ENCODE measurements around the gene BCAP31.

The BCAP31 gene

DNA sequence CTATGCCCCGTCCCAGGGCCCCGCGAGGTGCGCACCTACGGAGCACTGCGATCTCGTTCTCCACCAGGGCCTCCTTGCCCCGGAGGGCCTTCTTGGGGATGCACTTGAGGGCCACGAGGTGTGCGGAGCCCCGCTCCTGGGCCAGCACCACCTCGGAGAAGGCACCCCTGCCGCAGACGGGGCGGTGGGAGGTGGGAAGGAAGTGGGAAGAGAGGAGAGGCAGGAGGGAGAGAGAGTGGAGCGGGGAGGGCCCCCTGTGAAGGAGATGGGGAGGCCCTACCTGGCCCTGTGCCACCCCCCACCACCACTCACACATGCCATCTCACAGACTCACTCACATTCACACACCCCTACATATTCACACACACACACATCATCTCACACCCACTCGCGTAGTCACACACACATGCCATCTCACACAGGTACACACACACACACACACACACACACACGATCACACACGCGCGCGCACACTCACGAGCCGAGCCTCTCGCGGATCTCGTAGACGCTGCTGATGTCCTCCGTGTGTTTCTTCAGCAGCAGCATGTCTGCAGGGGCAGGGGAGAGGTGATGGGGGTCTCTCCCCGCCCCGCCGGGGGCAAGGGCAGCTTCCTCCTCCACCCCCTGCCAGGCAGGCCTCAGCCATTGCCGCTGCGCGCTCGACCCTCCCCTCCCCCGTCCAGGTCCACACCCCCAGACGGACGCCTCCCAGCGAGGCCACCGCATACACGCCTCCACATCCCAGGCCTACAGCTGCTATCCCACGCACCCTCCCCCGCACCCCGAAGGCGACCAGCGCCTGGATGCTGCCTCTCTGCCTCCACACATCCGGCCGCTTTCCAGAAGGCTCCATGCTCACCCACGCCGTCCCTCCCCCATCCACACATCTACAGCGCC lies 51.4 kb downstream of the BCAP31 start:
- no peaks in the 10 kb centered on the region for H3K36me3 ChIP-seq (ENCODE audit: control insufficient read depth in 2 of 2, insufficient read depth in 2 of 2, low read length in 2 of 2)
- no peak overlapping the region for H3K4me3 ChIP-seq (ENCODE audit: low read length in 2 of 2)
- H3K27me3 ChIP-seq (ENCODE audit: control insufficient read depth in 2 of 2, insufficient read depth in 2 of 2, low read length in 2 of 2): peaks cover 0 to 1% of the 10 kb centered on the region in 2 donors
- no peaks in the 10 kb centered on the region for H3K9me3 ChIP-seq (ENCODE audit: control insufficient read depth in 2 of 2, low read length in 2 of 2)
- H3K27ac ChIP-seq (ENCODE audit: low read depth in 2 of 2, low read length in 2 of 2): no peak overlapping the region
- no peak overlapping the region for H3K9ac ChIP-seq (ENCODE audit: low read depth in 1 of 2, low read length in 2 of 2)
- H3K4me1 ChIP-seq (ENCODE audit: control insufficient read depth in 2 of 2, insufficient read depth in 2 of 2, low read length in 2 of 2): no peaks in the 10 kb centered on the region

DNA sequence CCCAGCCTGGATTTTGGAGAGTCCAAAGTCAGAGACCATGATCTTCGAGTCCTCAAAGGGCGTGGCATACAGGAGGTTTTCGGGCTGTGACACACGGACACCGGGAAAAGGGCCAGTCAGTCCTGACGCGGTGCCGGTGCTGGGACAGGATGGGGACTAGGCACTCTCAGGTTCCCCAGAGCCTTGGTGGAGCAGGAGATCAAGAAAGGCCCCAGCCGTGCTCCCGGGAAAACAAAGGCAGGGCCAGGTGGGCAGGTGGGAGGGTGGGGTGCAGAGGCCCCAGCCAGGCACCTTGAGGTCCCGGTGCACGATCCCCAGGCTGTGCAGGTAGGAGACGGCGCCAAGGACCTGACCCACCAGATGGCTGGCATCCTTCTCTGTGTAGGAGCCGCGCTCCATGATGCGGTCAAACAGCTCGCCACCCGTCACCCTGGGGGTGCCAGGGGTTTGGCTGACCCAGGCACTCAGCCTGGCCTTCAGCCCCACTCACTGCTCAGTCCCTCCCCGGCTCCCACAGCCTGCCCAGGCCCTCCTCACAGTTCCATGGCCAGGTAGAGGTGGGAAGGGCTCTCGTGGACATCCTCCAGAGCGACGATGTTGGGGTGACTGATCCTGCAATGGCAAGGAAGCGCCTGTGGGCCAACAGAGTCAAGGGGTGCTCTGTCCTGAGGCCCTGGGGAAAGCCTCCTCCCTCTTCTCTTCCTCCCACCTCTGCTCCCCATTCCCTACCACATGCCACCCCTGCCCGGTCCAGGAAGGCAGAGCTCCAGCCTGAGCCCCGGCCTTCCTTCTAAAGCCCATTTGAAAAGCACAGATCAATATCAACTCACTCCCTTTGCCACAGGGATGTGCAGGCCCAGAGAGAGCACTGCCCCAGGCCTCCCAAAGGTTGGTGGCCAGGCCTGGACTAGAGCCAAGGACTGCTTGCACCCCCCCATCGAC lies 52.3 kb downstream of the BCAP31 start:
- Histone ChIP-seq H3K36me3 (ENCODE audit: control insufficient read depth in 2 of 2, insufficient read depth in 2 of 2, low read length in 2 of 2) (no peaks in the 10 kb centered on the region), H3K27me3 (ENCODE audit: control insufficient read depth in 2 of 2, insufficient read depth in 2 of 2, low read length in 2 of 2) (peaks cover 0 to 1% of the 10 kb centered on the region in 2 donors), H3K27ac (ENCODE audit: low read depth in 2 of 2, low read length in 2 of 2) (no peak overlapping the region), H3K4me3 (ENCODE audit: low read length in 2 of 2) (no peak overlapping the region), H3K9ac (ENCODE audit: low read depth in 1 of 2, low read length in 2 of 2) (no peak overlapping the region), H3K9me3 (ENCODE audit: control insufficient read depth in 2 of 2, low read length in 2 of 2) (no peaks in the 10 kb centered on the region), H3K4me1 (ENCODE audit: control insufficient read depth in 2 of 2, insufficient read depth in 2 of 2, low read length in 2 of 2) (no peaks in the 10 kb centered on the region)

DNA sequence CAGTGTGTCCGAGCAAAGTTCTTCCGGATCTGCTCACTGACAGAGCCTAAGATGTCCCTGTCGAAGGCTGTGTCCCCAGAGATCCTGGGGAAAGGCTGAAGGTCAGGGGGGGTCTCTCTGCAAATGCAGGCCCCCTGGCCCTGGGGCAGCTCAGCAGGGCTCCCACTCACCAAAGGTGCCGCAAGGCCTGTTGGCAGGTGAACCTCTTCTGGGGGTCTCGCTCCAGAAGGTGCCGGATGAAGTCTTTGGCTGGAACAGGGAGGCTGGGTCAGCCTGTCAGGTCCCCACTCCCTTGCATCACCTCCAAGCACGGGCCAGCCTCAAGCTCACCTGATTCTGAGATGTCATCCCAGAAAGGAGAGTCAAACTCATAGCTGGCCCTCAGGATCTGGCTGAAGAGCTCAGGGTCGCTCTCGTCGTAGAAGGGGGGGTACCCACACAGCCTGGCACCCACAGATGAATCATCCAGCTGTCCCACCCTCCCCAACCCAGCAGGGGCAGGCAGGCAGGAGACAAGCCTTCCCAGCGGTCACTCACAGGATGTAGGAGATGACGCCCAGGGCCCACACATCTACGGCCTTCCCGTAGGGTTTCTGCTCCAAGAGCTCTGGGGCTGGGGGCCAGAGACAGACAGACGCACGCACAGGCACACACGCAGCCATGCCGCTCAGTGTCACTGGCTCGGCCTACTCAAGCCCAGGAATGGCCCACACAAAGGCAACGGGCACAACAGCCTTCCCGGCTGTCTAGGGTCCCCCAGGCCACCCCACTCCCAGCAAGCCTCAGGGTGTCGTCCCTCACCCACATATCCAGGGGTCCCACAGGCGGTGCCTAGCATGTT lies 53.2 kb downstream of the BCAP31 start:
- Histone ChIP-seq H3K36me3 (ENCODE audit: control insufficient read depth in 2 of 2, insufficient read depth in 2 of 2, low read length in 2 of 2) (no peaks in the 10 kb centered on the region), H3K27me3 (ENCODE audit: control insufficient read depth in 2 of 2, insufficient read depth in 2 of 2, low read length in 2 of 2) (peaks cover 0 to 1% of the 10 kb centered on the region in 2 donors), H3K9ac (ENCODE audit: low read depth in 1 of 2, low read length in 2 of 2) (no peak overlapping the region), H3K4me3 (ENCODE audit: low read length in 2 of 2) (no peak overlapping the region), H3K9me3 (ENCODE audit: control insufficient read depth in 2 of 2, low read length in 2 of 2) (no peaks in the 10 kb centered on the region), H3K27ac (ENCODE audit: low read depth in 2 of 2, low read length in 2 of 2) (no peak overlapping the region), H3K4me1 (ENCODE audit: control insufficient read depth in 2 of 2, insufficient read depth in 2 of 2, low read length in 2 of 2) (no peaks in the 10 kb centered on the region)

DNA sequence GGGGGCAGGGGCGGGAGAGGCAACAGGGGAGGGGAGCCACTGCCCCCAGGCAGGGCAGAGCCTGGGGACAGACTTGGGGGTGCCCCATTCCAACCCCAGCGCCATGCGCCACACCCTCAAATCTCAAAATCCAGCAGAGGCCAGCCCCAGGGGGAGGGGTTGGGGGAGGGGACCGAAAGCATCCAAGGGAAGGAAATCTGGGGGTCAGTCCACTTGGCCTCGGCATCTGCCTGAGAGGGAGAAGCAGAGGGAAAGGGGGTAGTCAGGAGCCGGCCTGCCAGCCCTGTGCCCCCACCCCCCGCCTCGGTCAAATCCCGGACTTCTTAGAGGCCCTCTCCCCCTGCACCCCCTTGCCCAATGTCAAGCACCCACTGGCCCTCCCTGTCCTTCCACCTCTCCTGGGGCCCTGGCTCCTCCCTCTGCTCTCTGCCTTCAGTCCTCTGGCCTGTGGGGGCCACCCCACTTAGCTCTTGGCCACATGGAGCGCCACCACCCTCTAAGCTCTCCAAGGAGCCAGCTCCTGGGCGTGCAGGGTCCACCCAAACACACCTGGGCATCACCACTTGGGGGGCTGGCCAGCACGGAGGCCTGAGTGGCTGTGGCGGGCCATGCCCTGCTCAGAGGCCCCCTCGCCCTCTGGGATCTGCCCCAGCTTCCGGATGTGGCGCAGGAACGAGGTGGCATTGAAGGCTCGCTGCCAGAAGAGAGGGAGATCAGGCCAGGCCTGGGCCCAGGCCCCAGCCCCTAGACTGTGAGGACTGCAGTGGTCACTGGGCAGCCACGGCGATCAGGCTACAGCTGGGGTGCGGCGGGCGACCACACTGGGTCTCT lies 54.1 kb downstream of the BCAP31 start:
- H3K4me3 ChIP-seq (ENCODE audit: low read length in 2 of 2): no peak overlapping the region
- peaks cover 0 to 1% of the 10 kb centered on the region in 2 donors for H3K27me3 ChIP-seq (ENCODE audit: control insufficient read depth in 2 of 2, insufficient read depth in 2 of 2, low read length in 2 of 2)
- no peaks in the 10 kb centered on the region for H3K4me1 ChIP-seq (ENCODE audit: control insufficient read depth in 2 of 2, insufficient read depth in 2 of 2, low read length in 2 of 2)
- H3K9ac ChIP-seq (ENCODE audit: low read depth in 1 of 2, low read length in 2 of 2): no peak overlapping the region
- H3K27ac ChIP-seq (ENCODE audit: low read depth in 2 of 2, low read length in 2 of 2): no peak overlapping the region
- H3K9me3 ChIP-seq (ENCODE audit: control insufficient read depth in 2 of 2, low read length in 2 of 2): no peaks in the 10 kb centered on the region
- no peaks in the 10 kb centered on the region for H3K36me3 ChIP-seq (ENCODE audit: control insufficient read depth in 2 of 2, insufficient read depth in 2 of 2, low read length in 2 of 2)

DNA sequence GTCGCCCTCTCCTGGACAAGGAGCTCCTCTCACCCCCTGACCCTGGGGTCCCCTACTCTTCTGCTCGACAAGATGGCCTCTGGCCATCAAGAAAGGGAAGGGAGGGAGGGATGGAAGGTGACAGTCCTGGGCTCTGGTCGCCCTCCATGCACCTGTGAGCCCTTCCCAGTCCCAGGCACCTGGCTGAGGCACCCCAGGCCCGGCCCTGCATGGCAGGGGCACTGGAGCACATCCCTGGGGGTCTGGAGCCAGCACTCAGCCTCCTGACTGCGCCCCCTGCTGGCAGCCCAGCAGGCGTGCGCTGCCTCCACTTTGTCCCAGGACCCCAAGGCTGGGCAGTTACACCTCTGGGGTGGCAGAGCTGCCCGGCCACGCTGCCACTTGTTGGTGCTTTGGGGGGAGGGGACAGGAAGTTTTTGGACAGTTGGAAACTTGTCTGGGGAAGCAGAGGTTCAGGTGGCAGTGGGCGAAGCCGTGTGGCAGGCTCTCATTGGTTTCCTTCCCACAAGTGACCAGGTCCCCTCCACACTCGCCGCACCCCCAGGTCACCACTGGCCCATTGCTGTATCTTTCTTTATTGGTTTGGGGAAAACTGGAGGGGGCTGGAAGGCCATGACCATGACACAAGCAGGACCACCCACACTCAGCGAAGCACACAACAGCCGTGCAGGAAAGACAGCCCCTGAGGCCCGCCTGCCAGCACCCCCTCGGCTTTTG lies 54.9 kb downstream of the BCAP31 start:
- no peak overlapping the region for H3K27ac ChIP-seq (ENCODE audit: low read depth in 2 of 2, low read length in 2 of 2)
- peaks cover 1 to 4% of the 10 kb centered on the region in 2 donors for H3K27me3 ChIP-seq (ENCODE audit: control insufficient read depth in 2 of 2, insufficient read depth in 2 of 2, low read length in 2 of 2)
- no peaks in the 10 kb centered on the region for H3K4me1 ChIP-seq (ENCODE audit: control insufficient read depth in 2 of 2, insufficient read depth in 2 of 2, low read length in 2 of 2)
- no peaks in the 10 kb centered on the region for H3K9me3 ChIP-seq (ENCODE audit: control insufficient read depth in 2 of 2, low read length in 2 of 2)
- H3K9ac ChIP-seq (ENCODE audit: low read depth in 1 of 2, low read length in 2 of 2): no peak overlapping the region
- no peaks in the 10 kb centered on the region for H3K36me3 ChIP-seq (ENCODE audit: control insufficient read depth in 2 of 2, insufficient read depth in 2 of 2, low read length in 2 of 2)
- H3K4me3 ChIP-seq (ENCODE audit: low read length in 2 of 2): no peak overlapping the region

DNA sequence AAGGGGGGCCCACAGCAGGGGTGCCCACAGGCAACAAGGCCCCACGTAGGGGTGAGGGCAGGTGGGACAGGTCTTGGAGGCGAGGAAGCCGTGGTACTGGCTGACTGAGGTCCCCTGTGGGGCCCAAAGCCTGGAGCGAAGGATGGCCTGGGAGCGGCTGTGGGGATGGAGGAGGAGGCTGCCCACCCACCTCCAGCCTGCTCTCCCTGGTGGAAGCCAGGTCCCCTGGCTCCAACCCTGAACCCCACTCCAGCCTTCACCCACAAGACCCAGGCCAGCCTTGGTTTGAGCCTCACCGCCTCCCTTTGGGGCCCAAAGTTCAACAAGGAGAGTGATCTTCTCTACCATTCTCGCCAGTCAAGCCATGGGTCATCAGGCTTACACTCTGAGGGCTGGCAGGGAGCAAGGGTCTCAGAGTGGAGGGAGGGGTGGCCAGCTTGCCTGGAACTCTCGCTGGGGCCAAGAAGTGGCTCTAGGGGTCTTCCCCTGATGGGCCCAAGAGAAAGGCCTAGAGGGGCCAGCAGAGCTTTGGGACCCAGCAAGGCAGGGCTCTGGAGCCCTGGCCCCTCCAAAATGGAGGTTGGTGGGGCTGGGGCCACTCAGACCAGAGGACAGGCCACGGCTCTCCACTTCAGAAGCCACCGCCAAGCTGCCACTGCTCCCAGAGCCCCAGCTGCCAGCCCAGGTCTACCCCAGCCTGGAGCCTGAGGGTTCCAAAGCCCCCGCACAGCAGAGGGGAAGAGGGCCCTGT lies 55.6 kb downstream of the BCAP31 start:
- H3K27me3 ChIP-seq (ENCODE audit: control insufficient read depth in 2 of 2, insufficient read depth in 2 of 2, low read length in 2 of 2): peaks cover 1 to 5% of the 10 kb centered on the region in 2 donors
- H3K9me3 ChIP-seq (ENCODE audit: control insufficient read depth in 2 of 2, low read length in 2 of 2): no peaks in the 10 kb centered on the region
- no peak overlapping the region for H3K9ac ChIP-seq (ENCODE audit: low read depth in 1 of 2, low read length in 2 of 2)
- no peaks in the 10 kb centered on the region for H3K4me1 ChIP-seq (ENCODE audit: control insufficient read depth in 2 of 2, insufficient read depth in 2 of 2, low read length in 2 of 2)
- H3K27ac ChIP-seq (ENCODE audit: low read depth in 2 of 2, low read length in 2 of 2): no peak overlapping the region
- H3K4me3 ChIP-seq (ENCODE audit: low read length in 2 of 2): no peak overlapping the region
- no peaks in the 10 kb centered on the region for H3K36me3 ChIP-seq (ENCODE audit: control insufficient read depth in 2 of 2, insufficient read depth in 2 of 2, low read length in 2 of 2)

DNA sequence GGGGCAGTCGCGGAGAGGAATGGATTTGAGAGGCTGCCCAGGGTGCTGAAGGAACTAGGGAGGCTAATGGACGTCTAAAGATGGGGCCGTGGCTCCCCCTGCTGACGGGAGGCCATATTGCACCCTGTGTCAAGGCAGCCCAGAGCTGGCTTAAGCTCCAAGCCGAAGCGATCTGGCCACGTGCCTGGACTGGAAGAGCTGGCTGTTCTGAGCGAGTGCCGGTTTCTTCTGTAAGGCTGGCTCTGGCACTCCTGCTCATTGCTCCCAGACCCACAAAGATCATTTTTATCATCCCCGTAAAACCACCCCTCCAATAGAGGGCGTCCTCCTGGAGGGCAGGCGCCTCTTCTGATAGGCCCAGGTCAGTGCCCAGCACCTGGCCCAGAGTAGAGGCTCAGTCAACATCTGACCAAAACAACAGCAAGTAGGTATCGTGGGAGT lies 56.2 kb downstream of the BCAP31 start:
- no peak overlapping the region for H3K27ac ChIP-seq (ENCODE audit: low read depth in 2 of 2, low read length in 2 of 2)
- H3K27me3 ChIP-seq (ENCODE audit: control insufficient read depth in 2 of 2, insufficient read depth in 2 of 2, low read length in 2 of 2): peaks cover 1 to 5% of the 10 kb centered on the region in 2 donors
- no peaks in the 10 kb centered on the region for H3K9me3 ChIP-seq (ENCODE audit: control insufficient read depth in 2 of 2, low read length in 2 of 2)
- no peak overlapping the region for H3K4me3 ChIP-seq (ENCODE audit: low read length in 2 of 2)
- no peaks in the 10 kb centered on the region for H3K4me1 ChIP-seq (ENCODE audit: control insufficient read depth in 2 of 2, insufficient read depth in 2 of 2, low read length in 2 of 2)
- no peaks in the 10 kb centered on the region for H3K36me3 ChIP-seq (ENCODE audit: control insufficient read depth in 2 of 2, insufficient read depth in 2 of 2, low read length in 2 of 2)
- no peak overlapping the region for H3K9ac ChIP-seq (ENCODE audit: low read depth in 1 of 2, low read length in 2 of 2)

DNA sequence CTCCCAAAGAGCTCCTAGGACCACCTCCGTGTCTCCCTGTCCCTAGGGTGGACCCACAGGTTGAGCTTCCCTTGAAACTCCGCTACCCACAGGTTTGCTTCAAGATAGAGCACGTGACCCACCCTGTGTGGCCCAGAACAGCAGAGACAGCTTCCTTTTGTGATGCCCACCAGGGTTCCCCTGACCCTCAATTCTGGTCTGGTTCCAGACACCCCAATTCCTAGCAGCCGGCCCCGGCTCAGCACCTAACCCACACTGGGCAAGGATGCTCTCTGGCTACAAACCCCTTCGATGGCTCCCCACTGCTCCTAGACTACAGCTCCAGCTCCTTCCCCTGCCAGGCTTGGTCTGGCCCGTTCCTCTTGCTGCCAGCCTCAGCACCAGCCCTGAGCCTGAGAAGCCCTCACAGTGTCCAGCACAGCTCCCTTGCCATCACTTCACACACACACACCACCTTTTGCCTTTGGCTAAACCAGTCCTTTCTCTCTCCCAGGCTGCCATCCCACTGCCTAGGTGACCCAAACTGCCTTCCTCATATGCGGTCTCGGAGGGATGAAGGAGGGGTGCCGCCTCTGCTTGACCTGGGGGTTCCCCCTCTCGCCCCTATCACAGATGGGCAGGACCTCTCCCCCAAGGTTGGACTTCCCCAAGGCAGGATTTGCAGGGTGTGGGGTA lies 56.8 kb downstream of the BCAP31 start:
- Histone ChIP-seq H3K4me3 (ENCODE audit: low read length in 2 of 2) (no peak overlapping the region), H3K36me3 (ENCODE audit: control insufficient read depth in 2 of 2, insufficient read depth in 2 of 2, low read length in 2 of 2) (no peaks in the 10 kb centered on the region), H3K27ac (ENCODE audit: low read depth in 2 of 2, low read length in 2 of 2) (no peak overlapping the region), H3K27me3 (ENCODE audit: control insufficient read depth in 2 of 2, insufficient read depth in 2 of 2, low read length in 2 of 2) (peaks cover 1 to 5% of the 10 kb centered on the region in 2 donors), H3K9ac (ENCODE audit: low read depth in 1 of 2, low read length in 2 of 2) (no peak overlapping the region), H3K9me3 (ENCODE audit: control insufficient read depth in 2 of 2, low read length in 2 of 2) (no peaks in the 10 kb centered on the region), H3K4me1 (ENCODE audit: control insufficient read depth in 2 of 2, insufficient read depth in 2 of 2, low read length in 2 of 2) (no peaks in the 10 kb centered on the region)

Measured in mucosa of rectum (tissue), 2 donors.